HepG2 (cell line): ENCODE data around the gene CNTN5. TPM values are rescaled to one million over a fixed set of nuclear protein-coding genes. Genes with fewer than 3 reads are reported as not detected.

Experiments used
- ATAC-seq: fragments of 200-7000 bp; cut with Tn5 transposase; 3 replicates; pipeline ENCODE4 v1.9.1; 2020; ENCODE audit warnings: mild to moderate bottlenecking, moderate library complexity
- BruUV-seq: library from RNA; stranded (reverse); fragments of 400-500 nt; replicated peaks from 2 replicates; lab custom pipeline; 2021; lab: Mats Ljungman, UMichigan
- CTCF ChIA-PET: fragments of 300-600 bp; formaldehyde crosslinking; extraction: SDS; loops from one replicate; lab custom pipeline; 2021; ENCODE audit warnings: low total read pairs, inconsistent platforms, low intra/inter-chr PET ratio; lab: Yijun Ruan, JAX
- POLR2A ChIA-PET: fragments of 350-600 bp; sonication (Branson Sonifier 250); formaldehyde crosslinking; loops from one replicate; lab custom pipeline; 2020; ENCODE audit warnings: antibody characterized with exemption, inconsistent platforms; lab: Yijun Ruan, JAX
- DNase-seq: peaks from one replicate; pipeline ENCODE4 v3.0.0-alpha.2; 2015; ENCODE audit warnings: low spot score
- FAIRE-seq: peaks from 3 replicates; lab custom pipeline; 2011; peaks lifted over from hg19 to GRCh38; lab: Jason Lieb, UNC
- H2AFZ ChIP-seq: one replicate; pipeline ENCODE4 v1.6.1; 2011; ENCODE audit warnings: low read length, inconsistent platforms
- H3K27ac ChIP-seq: fragments of 300-600 bp; 3 replicates; pipeline ENCODE4 v1.8.0; 2011; ENCODE audit warnings: mixed run types, mild to moderate bottlenecking, mixed read lengths, low read length, inconsistent platforms; ENCODE audit not compliant: insufficient read depth; ENCODE audit errors: extremely low read length
- H3K27me3 ChIP-seq, 2 experiments: fragments of 200-600 bp in 1 of 2; 2 replicates in 1 of 2; 3 replicates in 1 of 2; pipeline versions ENCODE4 v1.6.0 to v1.8.0; 2011; ENCODE audit warnings: low read length in 2 of 2, mild to moderate bottlenecking in 2 of 2, moderate library complexity in 2 of 2, inconsistent platforms in 1 of 2; ENCODE audit not compliant: insufficient read depth in 2 of 2, control insufficient read depth in 1 of 2
- H3K36me3 ChIP-seq, 2 experiments: fragments of 200-600 bp in 1 of 2; replicated peaks in 1 of 2; 2 replicates in 1 of 2; 3 replicates in 1 of 2; pipeline versions ENCODE4 v1.5.1 to v1.8.0; 2011; ENCODE audit warnings: low read length in 2 of 2, inconsistent platforms in 1 of 2; ENCODE audit not compliant: insufficient read depth in 2 of 2, control insufficient read depth in 1 of 2
- H3K4me1 ChIP-seq: 2 replicates; pipeline ENCODE4 v1.5.1; 2012; ENCODE audit warnings: low read length, inconsistent platforms; ENCODE audit not compliant: insufficient read depth
- H3K4me2 ChIP-seq: 2 replicates; pipeline ENCODE4 v1.6.0; 2011; ENCODE audit warnings: low read depth, low read length, inconsistent platforms
- H3K4me3 ChIP-seq, 3 experiments: fragments of 200-600 bp in 1 of 3; sonication (generic), shearing (Covaris generic) in 1 of 3; replicated peaks in 1 of 3; 2 replicates each; pipeline ENCODE4 v1.5.1; 2011 to 2016; ENCODE audit warnings: low read length in 3 of 3, inconsistent platforms in 2 of 3, low read depth in 2 of 3, mild to moderate bottlenecking in 2 of 3, control low read depth in 1 of 3, mixed read lengths in 1 of 3; ENCODE audit not compliant: insufficient read depth in 1 of 3
- H3K79me2 ChIP-seq: one replicate; pipeline ENCODE4 v1.6.1; 2011; ENCODE audit warnings: low read length, inconsistent platforms; ENCODE audit not compliant: insufficient read depth
- H3K9ac ChIP-seq: 2 replicates; pipeline ENCODE4 v1.6.0; 2011; ENCODE audit warnings: mild to moderate bottlenecking, low read depth, low read length, inconsistent platforms; ENCODE audit not compliant: insufficient read depth
- H3K9me3 ChIP-seq: 2 replicates; pipeline ENCODE4 v1.5.1; 2012; ENCODE audit warnings: mild to moderate bottlenecking, low read length
- H4K20me1 ChIP-seq: 2 replicates; pipeline ENCODE4 v1.6.0; 2011; ENCODE audit warnings: inconsistent platforms, mild to moderate bottlenecking, low read length, moderate library complexity; ENCODE audit not compliant: insufficient read depth
- MLX ChIP-seq: IDR thresholded peaks from 2 replicates; pipeline ENCODE4 v1.6.1; 2016
- MTF1 ChIP-seq: sonication (generic); formaldehyde crosslinking; IDR thresholded peaks from 2 replicates; pipeline ENCODE4 v1.5.0; 2020; ENCODE audit warnings: missing genetic modification reagents
- NKX3-1 ChIP-seq: sonication (generic); formaldehyde crosslinking; IDR thresholded peaks from 2 replicates; pipeline ENCODE4 v1.5.0; 2020; ENCODE audit warnings: missing genetic modification reagents
- SNAPC4 ChIP-seq: sonication (generic); formaldehyde crosslinking; IDR thresholded peaks from 2 replicates; pipeline ENCODE4 v1.4.0; 2020; ENCODE audit warnings: mild to moderate bottlenecking, missing genetic modification reagents
- SP2 ChIP-seq: sonication (generic); formaldehyde crosslinking; IDR thresholded peaks from 2 replicates; pipeline ENCODE4 v1.5.1; 2020; ENCODE audit warnings: mild to moderate bottlenecking, missing genetic modification reagents
- STAT5B ChIP-seq: sonication (generic); formaldehyde crosslinking; IDR thresholded peaks from 2 replicates; pipeline ENCODE4 v1.4.0; 2020; ENCODE audit warnings: missing genetic modification reagents
- ZFP36L1 ChIP-seq: sonication (generic); formaldehyde crosslinking; IDR thresholded peaks from 2 replicates; pipeline ENCODE4 v1.8.0; 2022; ENCODE audit warnings: mild to moderate bottlenecking, missing genetic modification reagents, moderate library complexity
- ZNF256 ChIP-seq: sonication (generic); formaldehyde crosslinking; conservative IDR thresholded peaks from 2 replicates; pipeline ENCODE4 v1.4.0; 2020; ENCODE audit warnings: missing genetic modification reagents
- ZNF564 ChIP-seq: sonication (generic); formaldehyde crosslinking; IDR thresholded peaks from 2 replicates; pipeline ENCODE4 v1.8.1; 2023; ENCODE audit warnings: mild to moderate bottlenecking, missing genetic modification reagents
- ZNF737 ChIP-seq: sonication (generic); formaldehyde crosslinking; IDR thresholded peaks from 2 replicates; pipeline ENCODE4 v1.5.0; 2020; ENCODE audit warnings: missing genetic modification reagents, mild to moderate bottlenecking, borderline replicate concordance
- WGBS: methylation state at CpG from one replicate; pipeline ENCODE4 v1.1.6; 2017; ENCODE audit warnings: low lambda C conversion rate; 5-methylcytosine and 5-hydroxymethylcytosine counted together
- in situ Hi-C: cut with HindIII; loops from 2 replicates; pipeline ENCODE4 v1.10.0; 2017; ENCODE audit warnings: low pct_unique_long_range_greater_than_20kb; ENCODE audit not compliant: extremely low pct_ligation_motif_present
- intact Hi-C: fragments of 100-400 bp; cut with micrococcal nuclease; formaldehyde crosslinking; loops from one replicate; pipeline ENCODE4 v1.10.0; 2022; ENCODE audit not compliant: unreplicated experiment
- polyA plus RNA-seq, 8 experiments: library from polyadenylated mRNA; depleted of rRNA in 3 of 8; stranded (reverse) in 7 of 8; unstranded in 1 of 8; fragments of >200 nt; fragmentation: Illumina TruSeq in 4 of 8; extraction: Trizol in 4 of 8; gene quantifications; 2 replicates each; pipeline versions ENCODE4 v1.2.1 to v1.2.3, GENCODE V29; 2011 to 2016; ENCODE audit warnings: low read depth in 4 of 8, missing spikeins in 1 of 8, mixed read lengths in 1 of 8; ENCODE audit not compliant: insufficient read depth in 1 of 8
- total RNA-seq, 5 experiments: library from RNA; depleted of rRNA; stranded (reverse); fragments of >200 nt; fragmentation: Illumina TruSeq; extraction: Trizol; gene quantifications; 2 replicates each; pipeline ENCODE4 v1.2.3, GENCODE V29; 2016; ENCODE audit warnings: low read depth in 1 of 5
- TF ChIP-seq, protein P1 (sequence below): sonication (generic); formaldehyde crosslinking; IDR thresholded peaks from 2 replicates; pipeline ENCODE4 v1.5.0; 2020; ENCODE audit warnings: missing genetic modification reagents

The CNTN5 gene
- total and polyA plus RNA-seq, 2 of the 13 experiments (the other 11 are each of a cell fraction or from before 2014, with no cell fraction given) = not detected

- BruUV-seq = no TSS peak
- POLR2A ChIA-PET = no interaction called here
- H3K4me3 ChIP-seq = no peak overlapping the region
- FAIRE-seq (no peak), ATAC-seq (no peak), DNase-seq (no peak)
- no peak overlapping the region for H2AFZ ChIP-seq
- no peaks in the 10 kb centered on the region for H3K4me1 ChIP-seq
- H3K36me3 ChIP-seq = no peaks in the 10 kb centered on the region
- no peak overlapping the region for H3K9ac ChIP-seq
- no peaks in the 10 kb centered on the region for H4K20me1 ChIP-seq
- no peak overlapping the region for H3K27ac ChIP-seq
- in situ Hi-C loops (no loop called here), intact Hi-C loops (no loop called here)
- peaks cover 30% of the 10 kb centered on the region for H3K9me3 ChIP-seq
- H3K79me2 ChIP-seq = no peaks in the 10 kb centered on the region
- H3K4me2 ChIP-seq = no peak overlapping the region
- H3K27me3 ChIP-seq = no peaks in the 10 kb centered on the region
- WGBS = 0% methylated on average over 2 of the region's 2 CpGs
- no peak for TF ChIP-seq ZFP36L1 (CRISPR knock-in tag)
- TF ChIP-seq ZNF737 (CRISPR knock-in tag) = no peak
- TF ChIP-seq MTF1 (CRISPR knock-in tag) = no peak
- no peak for TF ChIP-seq NKX3-1 (CRISPR knock-in tag)
- TF ChIP-seq, protein P1, sequence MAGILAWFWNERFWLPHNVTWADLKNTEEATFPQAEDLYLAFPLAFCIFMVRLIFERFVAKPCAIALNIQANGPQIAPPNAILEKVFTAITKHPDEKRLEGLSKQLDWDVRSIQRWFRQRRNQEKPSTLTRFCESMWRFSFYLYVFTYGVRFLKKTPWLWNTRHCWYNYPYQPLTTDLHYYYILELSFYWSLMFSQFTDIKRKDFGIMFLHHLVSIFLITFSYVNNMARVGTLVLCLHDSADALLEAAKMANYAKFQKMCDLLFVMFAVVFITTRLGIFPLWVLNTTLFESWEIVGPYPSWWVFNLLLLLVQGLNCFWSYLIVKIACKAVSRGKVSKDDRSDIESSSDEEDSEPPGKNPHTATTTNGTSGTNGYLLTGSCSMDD (CRISPR knock-in tag) = no peak
- CTCF ChIA-PET = no interaction called here
These were observed 958.3 kb downstream of the CNTN5 start for GRCh38 chr11:99979042-99979441.

GRCh38 chr11:99987821-99988470 lies 967.2 kb downstream of the CNTN5 start:
- intact Hi-C loops (no loop called here), in situ Hi-C loops (no loop called here)
- DNase-seq (no peak), ATAC-seq (no peak), FAIRE-seq (no peak)
- Histone ChIP-seq H3K4me2 (no peak overlapping the region), H3K9ac (no peak overlapping the region), H3K4me3 (no peak overlapping the region), H3K36me3 (no peaks in the 10 kb centered on the region), H3K27ac (no peak overlapping the region), H4K20me1 (no peaks in the 10 kb centered on the region), H3K9me3 (peaks cover 10% of the 10 kb centered on the region; the same call in 1 of the 2 replicates), H3K4me1 (no peaks in the 10 kb centered on the region), H2AFZ (no peak overlapping the region), H3K79me2 (no peaks in the 10 kb centered on the region), H3K27me3 (no peaks in the 10 kb centered on the region)
- CTCF ChIA-PET = no interaction called here
- no TSS peak for BruUV-seq
- POLR2A ChIA-PET = no interaction called here
- WGBS = 3% methylated on average over 2 of the region's 2 CpGs
- TF ChIP-seq MLX = no peak
- TF ChIP-seq SNAPC4 (CRISPR knock-in tag) = no peak
- TF ChIP-seq ZNF256 (CRISPR knock-in tag) = no peak
- no peak for TF ChIP-seq SP2 (CRISPR knock-in tag)
- no peak for TF ChIP-seq STAT5B (CRISPR knock-in tag)
- TF ChIP-seq ZNF564 (CRISPR knock-in tag) = no peak
